Measurements from ENCODE around the gene ADAMTS4.

Gene ADAMTS4, protein sequence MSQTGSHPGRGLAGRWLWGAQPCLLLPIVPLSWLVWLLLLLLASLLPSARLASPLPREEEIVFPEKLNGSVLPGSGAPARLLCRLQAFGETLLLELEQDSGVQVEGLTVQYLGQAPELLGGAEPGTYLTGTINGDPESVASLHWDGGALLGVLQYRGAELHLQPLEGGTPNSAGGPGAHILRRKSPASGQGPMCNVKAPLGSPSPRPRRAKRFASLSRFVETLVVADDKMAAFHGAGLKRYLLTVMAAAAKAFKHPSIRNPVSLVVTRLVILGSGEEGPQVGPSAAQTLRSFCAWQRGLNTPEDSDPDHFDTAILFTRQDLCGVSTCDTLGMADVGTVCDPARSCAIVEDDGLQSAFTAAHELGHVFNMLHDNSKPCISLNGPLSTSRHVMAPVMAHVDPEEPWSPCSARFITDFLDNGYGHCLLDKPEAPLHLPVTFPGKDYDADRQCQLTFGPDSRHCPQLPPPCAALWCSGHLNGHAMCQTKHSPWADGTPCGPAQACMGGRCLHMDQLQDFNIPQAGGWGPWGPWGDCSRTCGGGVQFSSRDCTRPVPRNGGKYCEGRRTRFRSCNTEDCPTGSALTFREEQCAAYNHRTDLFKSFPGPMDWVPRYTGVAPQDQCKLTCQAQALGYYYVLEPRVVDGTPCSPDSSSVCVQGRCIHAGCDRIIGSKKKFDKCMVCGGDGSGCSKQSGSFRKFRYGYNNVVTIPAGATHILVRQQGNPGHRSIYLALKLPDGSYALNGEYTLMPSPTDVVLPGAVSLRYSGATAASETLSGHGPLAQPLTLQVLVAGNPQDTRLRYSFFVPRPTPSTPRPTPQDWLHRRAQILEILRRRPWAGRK

DNA sequence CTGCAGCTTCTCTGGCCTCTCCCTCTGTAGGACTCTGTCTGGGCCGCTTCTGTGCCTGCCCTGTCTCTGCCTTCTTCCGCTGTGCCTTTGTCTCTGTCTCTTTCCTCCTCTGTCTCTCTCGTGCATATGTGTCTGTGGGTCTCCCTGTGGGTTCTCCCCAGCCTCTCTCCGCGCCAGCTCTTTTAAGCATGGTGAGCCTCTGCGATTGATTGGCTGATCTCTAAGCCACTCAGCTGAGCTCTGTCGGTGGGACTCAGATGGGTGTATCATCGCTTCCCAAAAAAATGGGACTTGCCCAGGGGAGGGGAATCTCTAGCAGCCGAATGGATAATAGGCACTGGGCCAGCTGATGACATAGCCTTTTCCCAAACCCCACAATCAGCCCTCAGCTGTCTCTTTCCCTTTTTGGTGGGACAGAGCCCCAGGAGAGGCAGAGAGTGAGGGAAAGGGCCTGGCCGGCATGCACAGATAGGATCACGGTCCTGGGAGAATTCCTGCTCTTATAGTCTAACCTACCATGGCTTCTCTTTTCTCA lies at the start of gene ADAMTS4:
ADAMTS4 (minus strand) TSS at position 158 of the 535 bp plus-strand sequence. CDS start 427 bp downstream, outside the sequence.
- TF ChIP-seq CTCF (conservative IDR thresholded peaks at IDR 0.05; ENCODE audit: low read depth): no peak
- ChIA-PET CTCF (interaction anchor here (0.6 to 0.7 kb wide), 2 partner anchors 32 to 183 kb away, joined by 3 read pairs; no protein-coding TSS in a partner anchor), POLR2A (ENCODE audit: low non-redundant PET) (no interaction called here)
- H3K27ac ChIP-seq: peak within 1 kb of the TSS; percentile 80
- DNase-seq (ENCODE audit: low spot score): no peak

GRCh38 chr1:161244888-161245287 lies 46.0 kb upstream of the ADAMTS4 start:
- CTCF ChIA-PET: no interaction called here
- TF ChIP-seq CTCF (conservative IDR thresholded peaks at IDR 0.05; ENCODE audit: low read depth): no peak
- POLR2A ChIA-PET (ENCODE audit: low non-redundant PET): no interaction called here
- peak overlapping the region; percentile 65 for H3K27ac ChIP-seq
- DNase-seq (ENCODE audit: low spot score): peak; percentile 42

DNA sequence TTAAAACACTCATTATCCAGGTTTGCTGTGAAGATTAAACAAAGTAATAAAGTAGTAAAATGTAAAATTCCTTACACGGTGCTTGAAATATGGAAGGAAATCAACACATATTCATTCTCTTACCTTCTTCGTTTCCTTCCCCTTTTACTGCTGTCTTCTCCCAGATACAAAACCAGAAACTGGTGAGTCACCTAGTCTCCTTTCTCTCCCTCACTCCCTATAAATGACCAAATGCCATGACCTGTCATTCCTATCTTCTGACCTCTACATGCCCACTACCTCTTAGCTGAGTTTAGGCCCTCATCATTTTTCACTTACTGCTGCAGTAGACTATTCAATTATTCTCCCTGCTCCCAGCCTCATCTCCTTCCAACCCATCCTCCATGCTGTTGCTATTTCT lies 43.5 kb upstream of the ADAMTS4 start:
- ChIA-PET POLR2A (ENCODE audit: low non-redundant PET) (no interaction called here), CTCF (interaction anchor here (0.6 to 0.8 kb wide), 2 partner anchors 17 to 27 kb away, joined by 3 read pairs; no protein-coding TSS in a partner anchor)
- DNase-seq (ENCODE audit: low spot score): no peak
- TF ChIP-seq CTCF (conservative IDR thresholded peaks at IDR 0.05; ENCODE audit: low read depth): no peak
- H3K27ac ChIP-seq: no peak overlapping the region

DNA sequence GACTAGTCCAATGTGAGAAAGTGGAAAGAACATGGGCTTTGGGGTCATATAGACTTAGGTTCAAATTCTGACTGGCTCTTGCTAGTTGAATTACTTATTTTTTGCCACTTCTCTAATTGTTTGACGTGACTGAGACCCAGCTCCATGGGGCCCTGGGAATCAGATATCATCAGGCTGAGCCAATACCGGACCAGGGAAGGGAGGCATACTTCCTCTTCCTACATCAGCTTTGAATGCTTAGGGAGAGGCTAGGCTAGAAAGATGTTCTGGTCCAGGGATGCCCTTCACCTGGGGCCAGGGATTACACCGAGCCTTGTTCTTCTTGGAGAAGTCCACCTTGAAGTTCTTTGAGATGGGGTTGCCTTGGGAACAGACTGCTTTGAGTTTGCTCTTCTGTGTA lies 42.8 kb upstream of the ADAMTS4 start:
- no peak overlapping the region for H3K27ac ChIP-seq
- CTCF ChIA-PET: interaction anchor here (0.6 to 1.6 kb wide), 2 partner anchors 18 to 50 kb away, joined by 3 read pairs; no protein-coding TSS in a partner anchor
- DNase-seq (ENCODE audit: low spot score): no peak
- POLR2A ChIA-PET (ENCODE audit: low non-redundant PET): no interaction called here
- TF ChIP-seq CTCF (conservative IDR thresholded peaks at IDR 0.05; ENCODE audit: low read depth): no peak

- TF ChIP-seq CTCF (conservative IDR thresholded peaks at IDR 0.05; ENCODE audit: low read depth): no peak
- ChIA-PET CTCF (no interaction called here), POLR2A (ENCODE audit: low non-redundant PET) (no interaction called here)
- no peak within 1 kb of the TSS for H3K27ac ChIP-seq
- no peak for DNase-seq (ENCODE audit: low spot score)
These were observed 39.2 kb upstream of the ADAMTS4 start, which contains the start of gene NR1I3 for GRCh38 chr1:161238039-161238473. Gene NR1I3 (minus strand): TSS chr1:161238203. CDS start chr1:161236565, 1,638 bp downstream.
